ENCODE results near the gene PTTG1IP. TPM values are rescaled to one million over a fixed set of nuclear protein-coding genes. Genes with fewer than 3 reads are reported as not detected.

PTTG1IP gene
- total and polyA plus RNA-seq, 2 of the 13 experiments (the other 11 are each of a cell fraction or from before 2014, with no cell fraction given) = 161 to 700 TPM

GRCh38 chr21:44878053-44878982, 4.8 kb upstream of the PTTG1IP start (continued):
- TF ChIP-seq BATF2 (CRISPR knock-in tag; IDR thresholded peaks at IDR 0.05) (no peak), JARID2 (CRISPR knock-in tag; IDR thresholded peaks at IDR 0.05; ENCODE audit: insufficient replicate concordance) (no peak), RAD51 (IDR thresholded peaks at IDR 0.05; ENCODE audit: borderline replicate concordance) (no peak), DNMT3B (CRISPR knock-in tag; conservative IDR thresholded peaks at IDR 0.05) (0 out of 2 replicates have a peak, but pooled peaks have one; percentile 50), ZFP82 (CRISPR knock-in tag; IDR thresholded peaks at IDR 0.05; ENCODE audit: borderline replicate concordance) (no peak), IRF1 (CRISPR knock-in tag; IDR thresholded peaks at IDR 0.05; ENCODE audit: low read depth) (no peak), ARHGAP35 (CRISPR knock-in tag; IDR thresholded peaks at IDR 0.05; ENCODE audit: borderline replicate concordance) (no peak), ATF7 (IDR thresholded peaks at IDR 0.05) (no peak), ATF7 (CRISPR knock-in tag; IDR thresholded peaks at IDR 0.05) (no peak), RXRA (CRISPR knock-in tag; IDR thresholded peaks at IDR 0.05) (peak; percentile 79; the same call in 1 of the 2 replicates), TOE1 (CRISPR knock-in tag; IDR thresholded peaks at IDR 0.05) (no peak), CTCF (CRISPR knock-in tag; IDR thresholded peaks at IDR 0.05) (no peak), ATM (IDR thresholded peaks at IDR 0.05; ENCODE audit: borderline replicate concordance) (no peak), ZFP36L1 (CRISPR knock-in tag; IDR thresholded peaks at IDR 0.05) (0 out of 2 replicates have a peak, but pooled peaks have one; percentile 75), TAF1 (CRISPR knock-in tag; IDR thresholded peaks at IDR 0.05) (peak; percentile 43; the same call in 1 of the 2 replicates), ZFY (CRISPR knock-in tag; IDR thresholded peaks at IDR 0.05) (no peak), KDM3A (CRISPR knock-in tag; IDR thresholded peaks at IDR 0.05; ENCODE audit: low read depth) (no peak), RORA (CRISPR knock-in tag; IDR thresholded peaks at IDR 0.05) (no peak), ZNF281 (CRISPR knock-in tag; IDR thresholded peaks at IDR 0.05; ENCODE audit: borderline replicate concordance) (peak; percentile 66; the same call in 1 of the 2 replicates), IKZF5 (CRISPR knock-in tag; IDR thresholded peaks at IDR 0.05) (no peak; the same call in 1 of the 2 replicates)

All from HepG2 (cell line).